Measurements from ENCODE around the gene PTPN14. TPM values are rescaled to one million over a fixed set of nuclear protein-coding genes. Genes with fewer than 3 reads are reported as not detected.
"Not testable (repeated sequence)": the region's sequence is repeated elsewhere in the genome, so short reads cannot be mapped to it uniquely, and the experiment has no call there.

PTPN14 gene
- total RNA-seq, 6 donors from 2014 or later = 15.4 to 42.9 (median 27.0) TPM

GRCh38 chr1:214398490-214398889 lies 152.9 kb downstream of the PTPN14 start:
- TF ChIP-seq, protein P1, sequence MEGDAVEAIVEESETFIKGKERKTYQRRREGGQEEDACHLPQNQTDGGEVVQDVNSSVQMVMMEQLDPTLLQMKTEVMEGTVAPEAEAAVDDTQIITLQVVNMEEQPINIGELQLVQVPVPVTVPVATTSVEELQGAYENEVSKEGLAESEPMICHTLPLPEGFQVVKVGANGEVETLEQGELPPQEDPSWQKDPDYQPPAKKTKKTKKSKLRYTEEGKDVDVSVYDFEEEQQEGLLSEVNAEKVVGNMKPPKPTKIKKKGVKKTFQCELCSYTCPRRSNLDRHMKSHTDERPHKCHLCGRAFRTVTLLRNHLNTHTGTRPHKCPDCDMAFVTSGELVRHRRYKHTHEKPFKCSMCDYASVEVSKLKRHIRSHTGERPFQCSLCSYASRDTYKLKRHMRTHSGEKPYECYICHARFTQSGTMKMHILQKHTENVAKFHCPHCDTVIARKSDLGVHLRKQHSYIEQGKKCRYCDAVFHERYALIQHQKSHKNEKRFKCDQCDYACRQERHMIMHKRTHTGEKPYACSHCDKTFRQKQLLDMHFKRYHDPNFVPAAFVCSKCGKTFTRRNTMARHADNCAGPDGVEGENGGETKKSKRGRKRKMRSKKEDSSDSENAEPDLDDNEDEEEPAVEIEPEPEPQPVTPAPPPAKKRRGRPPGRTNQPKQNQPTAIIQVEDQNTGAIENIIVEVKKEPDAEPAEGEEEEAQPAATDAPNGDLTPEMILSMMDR (IDR thresholded peaks at IDR 0.05) = no peak
- TF ChIP-seq EP300 (IDR thresholded peaks at IDR 0.05) = no peak
- TF ChIP-seq POLR2AphosphoS5 (IDR thresholded peaks at IDR 0.05) = no peak
- TF ChIP-seq POLR2A (IDR thresholded peaks at IDR 0.05) = no peak
- 91 to 93% methylated on average over 5 to 6 of the region's 6 CpGs for WGBS, 2 donors
- Histone ChIP-seq H3K36me3 (peaks cover 0 to 28% (median 0%) of the 10 kb centered on the region in 4 donors), H3K4me1 (no peaks in the 10 kb centered on the region), H3K9me3 (no peaks in the 10 kb centered on the region), H3K4me3 (no peak overlapping the region), H3K27ac (no peak overlapping the region), H3K27me3 (no peaks in the 10 kb centered on the region)
- no peak for DNase-seq
- ATAC-seq (ENCODE audit: low FRiP score in 2 of 2) = no peak

- DNase-seq (no peak), ATAC-seq (ENCODE audit: low FRiP score in 2 of 2) (no peak)
- no peak for TF ChIP-seq POLR2A (IDR thresholded peaks at IDR 0.05)
- TF ChIP-seq POLR2AphosphoS5 (IDR thresholded peaks at IDR 0.05) = no peak
- TF ChIP-seq, protein P1 (IDR thresholded peaks at IDR 0.05) = no peak
- no peak for TF ChIP-seq EP300 (IDR thresholded peaks at IDR 0.05)
- no peaks in the 10 kb centered on the region for H3K27me3 ChIP-seq
- H3K9me3 ChIP-seq = no peaks in the 10 kb centered on the region
- no peaks in the 10 kb centered on the region for H3K4me1 ChIP-seq
- no peak overlapping the region for H3K27ac ChIP-seq
- no peak overlapping the region for H3K4me3 ChIP-seq
- H3K36me3 ChIP-seq = peaks cover 0 to 38% (median 0%) of the 10 kb centered on the region in 4 donors
- WGBS, 2 donors = 61% methylated on average over 2 of the region's 2 CpGs
Measured at GRCh38 chr1:214397497-214397896, 153.9 kb downstream of the PTPN14 start.

GRCh38 chr1:214396330-214396729 lies 155.1 kb downstream of the PTPN14 start:
- Histone ChIP-seq H3K27me3 (no peaks in the 10 kb centered on the region), H3K4me1 (no peaks in the 10 kb centered on the region), H3K4me3 (no peak overlapping the region), H3K27ac (no peak overlapping the region), H3K9me3 (no peaks in the 10 kb centered on the region), H3K36me3 (peaks cover 0 to 39% (median 0%) of the 10 kb centered on the region in 4 donors)
- WGBS, 2 donors = 83 to 89% methylated on average over 3 of the region's 3 CpGs
- ATAC-seq (ENCODE audit: low FRiP score in 2 of 2) (no peak), DNase-seq (no peak)
- TF ChIP-seq POLR2A (IDR thresholded peaks at IDR 0.05) (no peak), POLR2AphosphoS5 (IDR thresholded peaks at IDR 0.05) (no peak), EP300 (IDR thresholded peaks at IDR 0.05) (no peak)
- TF ChIP-seq, protein P1 (IDR thresholded peaks at IDR 0.05) = no peak

GRCh38 chr1:214394569-214394968 lies 156.8 kb downstream of the PTPN14 start:
- not testable (repeated sequence) for DNase-seq; ATAC-seq (ENCODE audit: low FRiP score in 2 of 2); H3K9me3 ChIP-seq; H3K27me3 ChIP-seq; H3K27ac ChIP-seq; H3K4me1 ChIP-seq; H3K4me3 ChIP-seq
- H3K36me3 ChIP-seq = peaks cover 0 to 32% (median 0%) of the 10 kb centered on the region in 4 donors
- 84 to 89% methylated on average over 5 of the region's 5 CpGs for WGBS, 2 donors

DNA sequence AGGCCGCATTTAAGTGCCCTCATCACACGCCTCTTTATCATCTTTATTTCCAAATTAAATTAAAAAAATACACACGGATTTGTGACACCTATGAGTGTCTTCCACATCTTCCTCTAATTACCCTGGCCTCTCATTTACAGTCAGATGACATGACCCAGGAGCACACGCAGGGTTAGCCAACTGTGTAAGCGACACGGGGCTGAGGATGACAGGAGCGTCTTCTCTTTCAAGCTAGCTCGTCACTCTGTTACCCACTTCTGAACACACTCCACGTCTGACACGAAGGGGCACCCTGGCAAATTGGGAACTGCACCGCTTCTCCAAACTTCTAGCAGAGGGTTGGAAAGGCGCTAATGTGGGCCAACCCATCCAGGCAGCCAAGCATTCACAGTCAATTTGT lies 158.3 kb downstream of the PTPN14 start:
- Histone ChIP-seq H3K36me3 (peaks cover 0 to 32% (median 0%) of the 10 kb centered on the region in 4 donors), H3K4me1 (no peaks in the 10 kb centered on the region), H3K27ac (no peak overlapping the region), H3K9me3 (no peaks in the 10 kb centered on the region), H3K27me3 (no peaks in the 10 kb centered on the region), H3K4me3 (no peak overlapping the region)
- ATAC-seq (ENCODE audit: low FRiP score in 2 of 2) (no peak), DNase-seq (no peak)
- WGBS, 2 donors = 91 to 95% methylated on average over 12 of the region's 12 CpGs
- no peak for TF ChIP-seq EP300 (IDR thresholded peaks at IDR 0.05)
- no peak for TF ChIP-seq POLR2AphosphoS5 (IDR thresholded peaks at IDR 0.05)
- TF ChIP-seq POLR2A (IDR thresholded peaks at IDR 0.05) = no peak
- TF ChIP-seq, protein P1 (IDR thresholded peaks at IDR 0.05) = no peak

All from upper lobe of left lung (tissue), 6 donors.